Right atrium auricular region (tissue), 2 donors: Measurements from ENCODE around the gene THSD7B. TPM values are rescaled to one million over a fixed set of nuclear protein-coding genes. Genes with fewer than 3 reads are reported as not detected.

ENCODE experiments used
- DNase-seq: peaks from one replicate; pipeline ENCODE4 v3.0.0-alpha.2; 2019; ENCODE audit warnings: low spot score
- H3K27ac ChIP-seq, 2 donors: fragments of 200-600 bp; sonication (generic); 1 replicate in 1 of 2; 2 replicates in 1 of 2; pipeline ENCODE4 v1.5.1; 2016 to 2019
- H3K27me3 ChIP-seq, 2 donors: fragments of 200-600 bp; sonication (generic); one replicate each; pipeline versions ENCODE4 v1.5.1 to v1.6.0; 2017 to 2019
- H3K36me3 ChIP-seq: fragments of 200-600 bp; sonication (generic); one replicate; pipeline ENCODE4 v1.5.1; 2016
- H3K4me1 ChIP-seq, 2 donors: fragments of 200-600 bp; sonication (generic); one replicate each; pipeline versions ENCODE4 v1.5.1 to v1.6.0; 2017 to 2019
- H3K4me3 ChIP-seq, 2 donors: fragments of 200-600 bp; sonication (generic); 1 replicate in 1 of 2; 2 replicates in 1 of 2; pipeline ENCODE4 v1.5.1; 2017 to 2019; ENCODE audit warnings: mild to moderate bottlenecking in 1 of 2, moderate library complexity in 1 of 2
- H3K9me3 ChIP-seq, 2 donors: fragments of 200-600 bp; sonication (generic); one replicate each; pipeline ENCODE4 v1.5.1; 2019
- CTCF ChIP-seq, 2 donors: fragments of 200-600 bp; sonication (generic); IDR thresholded peaks; one replicate each; pipeline ENCODE4 v1.5.1; 2019; ENCODE audit warnings: antibody characterized with exemption in 2 of 2
- total RNA-seq, 2 donors: library from RNA; depleted of rRNA; stranded (reverse); fragments of >200 nt; gene quantifications; one replicate each; pipeline ENCODE4 v1.1.0, GENCODE V29; 2016

Gene THSD7B
- total RNA-seq, 2 donors from 2014 or later, result 0.07 to 0.08 TPM

- TF ChIP-seq CTCF (IDR thresholded peaks at IDR 0.05), result no peak
- no peaks in the 10 kb centered on the region for H3K36me3 ChIP-seq
Measured at GRCh38 chr2:136823291-136823690, 57.9 kb downstream of the THSD7B start.

GRCh38 chr2:136828162-136828561 lies 62.8 kb downstream of the THSD7B start:
- H3K4me3 ChIP-seq, result no peak overlapping the region
- TF ChIP-seq CTCF (IDR thresholded peaks at IDR 0.05), result no peak
- H3K27ac ChIP-seq, result no peak overlapping the region

More at GRCh38 chr2:136823291-136823690, 57.9 kb downstream of the THSD7B start:
- H3K4me1 ChIP-seq, result no peaks in the 10 kb centered on the region
- no peaks in the 10 kb centered on the region for H3K27me3 ChIP-seq
- no peak overlapping the region for H3K27ac ChIP-seq
- no peak for DNase-seq
- no peak overlapping the region for H3K4me3 ChIP-seq
- H3K9me3 ChIP-seq, result no peaks in the 10 kb centered on the region

GRCh38 chr2:136828774-136829173 lies 63.4 kb downstream of the THSD7B start:
- no peaks in the 10 kb centered on the region for H3K4me1 ChIP-seq
- no peaks in the 10 kb centered on the region for H3K27me3 ChIP-seq
- no peaks in the 10 kb centered on the region for H3K36me3 ChIP-seq
- DNase-seq, result no peak
- H3K9me3 ChIP-seq, result no peaks in the 10 kb centered on the region
- no peak for TF ChIP-seq CTCF (IDR thresholded peaks at IDR 0.05)
- no peak overlapping the region for H3K4me3 ChIP-seq
- H3K27ac ChIP-seq, result no peak overlapping the region

More at GRCh38 chr2:136828162-136828561, 62.8 kb downstream of the THSD7B start:
- no peaks in the 10 kb centered on the region for H3K36me3 ChIP-seq
- H3K9me3 ChIP-seq, result no peaks in the 10 kb centered on the region
- DNase-seq, result no peak
- no peaks in the 10 kb centered on the region for H3K27me3 ChIP-seq
- no peaks in the 10 kb centered on the region for H3K4me1 ChIP-seq

- Histone ChIP-seq H3K4me1 (no peaks in the 10 kb centered on the region), H3K27ac (no peak overlapping the region), H3K36me3 (no peaks in the 10 kb centered on the region), H3K4me3 (no peak overlapping the region), H3K9me3 (no peaks in the 10 kb centered on the region), H3K27me3 (no peaks in the 10 kb centered on the region)
- no peak for TF ChIP-seq CTCF (IDR thresholded peaks at IDR 0.05)
- DNase-seq, result no peak
Measured at GRCh38 chr2:136844546-136844945, 79.2 kb downstream of the THSD7B start.

- no peak overlapping the region for H3K27ac ChIP-seq
Measured at GRCh38 chr2:136858656-136859055, 93.3 kb downstream of the THSD7B start.

More at GRCh38 chr2:136858656-136859055, 93.3 kb downstream of the THSD7B start:
- H3K36me3 ChIP-seq, result no peaks in the 10 kb centered on the region
- H3K9me3 ChIP-seq, result no peaks in the 10 kb centered on the region
- DNase-seq, result no peak
- no peak for TF ChIP-seq CTCF (IDR thresholded peaks at IDR 0.05)
- H3K27me3 ChIP-seq, result no peaks in the 10 kb centered on the region
- H3K4me3 ChIP-seq, result no peak overlapping the region
- H3K4me1 ChIP-seq, result no peaks in the 10 kb centered on the region
